MM.1S (cell line): ENCODE data around the gene BMP8B.

Source experiments
- CTCF ChIP-seq: fragments of 300-600 bp; sonication (generic); IDR thresholded peaks from 2 replicates; pipeline ENCODE4 v1.5.1; 2016; ENCODE audit warnings: antibody characterized with exemption, low read length, mixed read lengths
- EZH2 ChIP-seq: fragments of 300-600 bp; sonication (generic); optimal IDR thresholded peaks from 2 replicates; pipeline ENCODE3; 2017; ENCODE audit warnings: low read depth, mild to moderate bottlenecking, antibody characterized with exemption, low read length, mixed read lengths

GRCh38 chr1:39777306-39777705, 11.4 kb downstream of the BMP8B start:
- TF ChIP-seq EZH2 (no peak), CTCF (no peak)
